SU-DHL-6 (cell line): ENCODE results near the gene NCBP1.

Experiments used
- CTCF ChIP-seq: fragments of 200-600 bp; sonication (generic); IDR thresholded peaks from one replicate; pipeline ENCODE4 v1.5.1; 2017; ENCODE audit warnings: antibody characterized with exemption, mild to moderate bottlenecking, low read length, moderate library complexity; ENCODE audit not compliant: insufficient read depth, poor library complexity, severe bottlenecking
- EZH2phosphoT487 ChIP-seq: fragments of 200-600 bp; sonication (generic), shearing (Covaris generic); conservative IDR thresholded peaks from 2 replicates; pipeline ENCODE4 v1.6.1; 2018; ENCODE audit warnings: mild to moderate bottlenecking, antibody characterized with exemption, low read length, moderate library complexity, mixed read lengths

DNA sequence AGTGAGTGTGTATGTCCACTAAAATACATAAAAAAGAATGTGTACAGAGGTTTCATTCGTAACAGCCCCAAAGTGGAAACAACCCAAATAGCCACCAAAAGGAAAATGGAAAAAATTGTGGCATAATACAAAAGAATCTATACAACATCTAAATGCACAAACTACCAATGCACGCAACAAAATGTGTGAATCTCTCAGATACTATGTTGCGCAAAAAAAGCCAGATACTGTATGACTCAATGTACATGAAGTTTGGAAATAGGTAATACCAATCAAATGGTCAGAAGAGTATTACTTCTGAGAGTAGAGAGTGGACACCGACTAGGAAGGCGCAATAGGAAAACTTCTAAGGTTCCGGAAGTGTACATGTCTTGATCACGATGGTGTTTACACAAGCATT, 61.1 kb downstream of the NCBP1 start:
- TF ChIP-seq CTCF (no peak), EZH2phosphoT487 (no peak)
